ENCODE data around the gene TXNRD2.

Gene TXNRD2

GRCh38 chr22:19967850-19968449 lies 26.3 kb upstream of the TXNRD2 start:
- no peak for DNase-seq (ENCODE audit: low read depth in 4 of 4, low spot score in 1 of 4)

GRCh38 chr22:19966908-19967750 lies 25.5 kb upstream of the TXNRD2 start:
- DNase-seq (ENCODE audit: low read depth in 4 of 4, low spot score in 1 of 4), result no peak

GRCh38 chr22:19965771-19966709 lies 24.4 kb upstream of the TXNRD2 start:
- DNase-seq (ENCODE audit: low read depth in 4 of 4, low spot score in 1 of 4), result no peak

GRCh38 chr22:19964701-19965386 lies 23.2 kb upstream of the TXNRD2 start:
- no peak for DNase-seq (ENCODE audit: low read depth in 4 of 4, low spot score in 1 of 4)

- no peak for DNase-seq (ENCODE audit: low read depth in 4 of 4, low spot score in 1 of 4)
Observed at GRCh38 chr22:19963863-19964642, 22.4 kb upstream of the TXNRD2 start.

- no peak for DNase-seq (ENCODE audit: low read depth in 4 of 4, low spot score in 1 of 4)
Observed at GRCh38 chr22:19962909-19963806, 21.5 kb upstream of the TXNRD2 start.

- peak; percentile 38 to 64 (median 43) for DNase-seq (ENCODE audit: low read depth in 4 of 4, low spot score in 1 of 4)
Observed at GRCh38 chr22:19962246-19962908, 20.8 kb upstream of the TXNRD2 start.

- no peak for DNase-seq (ENCODE audit: low read depth in 4 of 4, low spot score in 1 of 4)
Observed at GRCh38 chr22:19961868-19962245, 20.2 kb upstream of the TXNRD2 start.

GRCh38 chr22:19961201-19961580 lies 19.6 kb upstream of the TXNRD2 start:
- DNase-seq (ENCODE audit: low read depth in 4 of 4, low spot score in 1 of 4), result no peak

GRCh38 chr22:19960491-19961200 lies 19.0 kb upstream of the TXNRD2 start:
- DNase-seq (ENCODE audit: low read depth in 4 of 4, low spot score in 1 of 4), result no peak

- DNase-seq (ENCODE audit: low read depth in 4 of 4, low spot score in 1 of 4), result no peak
Observed at GRCh38 chr22:19959587-19960490, 18.2 kb upstream of the TXNRD2 start.

- no peak for DNase-seq (ENCODE audit: low read depth in 4 of 4, low spot score in 1 of 4)
Observed at GRCh38 chr22:19959043-19959586, 17.5 kb upstream of the TXNRD2 start.

GRCh38 chr22:19958083-19959042 lies 16.7 kb upstream of the TXNRD2 start:
- no peak for DNase-seq (ENCODE audit: low read depth in 4 of 4, low spot score in 1 of 4)

- no peak for DNase-seq (ENCODE audit: low read depth in 4 of 4, low spot score in 1 of 4)
Observed at GRCh38 chr22:19957445-19957844, 15.8 kb upstream of the TXNRD2 start.

GRCh38 chr22:19955241-19956128 lies 13.9 kb upstream of the TXNRD2 start:
- DNase-seq (ENCODE audit: low read depth in 4 of 4, low spot score in 1 of 4), result no peak

Measured in stimulated activated CD4-positive, alpha-beta T cell treated with anti-CD3 and anti-CD28 coated beads, Interleukin-1b, Interleukin-23, amount 100 ng/mL, for 24 hours (primary cell).